TTC549 (cell line): ENCODE data around the gene PAQR7.

Experiments
- FAIRE-seq: peaks from 2 replicates; lab custom pipeline; 2012; peaks lifted over from hg19 to GRCh38; lab: Jason Lieb, UNC

PAQR7 gene

GRCh38 chr1:25875154-25875855 lies at the start of gene PAQR7:
PAQR7 (minus strand) TSS chr1:25875708; CDS start chr1:25863839, 11,869 bp downstream.
- no peak for FAIRE-seq

- FAIRE-seq, result no peak
Observed at GRCh38 chr1:25924454-25924853, 48.9 kb upstream of the PAQR7 start.

- no peak for FAIRE-seq
Observed at GRCh38 chr1:25922971-25923552, 47.6 kb upstream of the PAQR7 start.

GRCh38 chr1:25922056-25922970 lies 46.8 kb upstream of the PAQR7 start:
- FAIRE-seq, result no peak

DNA sequence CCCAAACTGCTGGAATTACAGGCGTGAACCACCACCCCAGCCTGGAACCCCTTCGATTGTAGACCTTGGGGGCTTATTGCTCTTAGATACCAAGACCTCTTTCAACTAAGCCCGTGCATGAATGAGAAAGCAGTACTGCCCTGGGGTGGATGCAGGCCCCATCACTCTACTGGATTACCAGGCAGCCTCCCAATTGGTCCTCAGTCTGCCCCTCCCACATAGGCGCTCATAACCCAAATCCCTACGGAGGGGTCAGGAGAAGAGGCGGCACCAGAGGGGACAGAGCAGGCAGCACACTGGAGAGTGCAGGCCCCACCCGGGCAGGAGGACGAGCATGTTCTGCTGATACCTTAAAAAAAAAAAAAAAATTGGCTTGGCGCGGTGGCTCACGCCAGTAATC lies 43.1 kb upstream of the PAQR7 start:
- FAIRE-seq, result no peak

GRCh38 chr1:25917996-25918395 lies 42.5 kb upstream of the PAQR7 start:
- FAIRE-seq, result no peak

DNA sequence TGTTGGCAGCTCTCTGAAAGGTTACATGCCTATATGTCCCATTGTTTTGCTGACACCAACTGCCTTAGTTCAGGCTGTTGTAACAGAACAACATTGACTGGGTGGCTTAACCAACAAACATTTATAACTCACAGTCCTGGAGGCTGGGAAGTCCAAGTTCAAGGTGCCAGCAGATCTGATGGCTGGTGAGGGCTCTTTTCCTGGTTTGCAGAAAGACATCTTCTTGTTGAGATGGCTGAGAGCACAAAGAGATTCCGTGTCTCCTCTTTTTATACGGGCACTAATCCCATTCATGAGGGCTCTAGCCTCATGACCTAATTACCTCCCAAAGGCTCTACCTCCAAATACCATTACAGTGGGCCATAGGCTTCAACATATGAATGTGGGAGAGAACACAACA lies 41.0 kb upstream of the PAQR7 start:
- FAIRE-seq, result no peak

DNA sequence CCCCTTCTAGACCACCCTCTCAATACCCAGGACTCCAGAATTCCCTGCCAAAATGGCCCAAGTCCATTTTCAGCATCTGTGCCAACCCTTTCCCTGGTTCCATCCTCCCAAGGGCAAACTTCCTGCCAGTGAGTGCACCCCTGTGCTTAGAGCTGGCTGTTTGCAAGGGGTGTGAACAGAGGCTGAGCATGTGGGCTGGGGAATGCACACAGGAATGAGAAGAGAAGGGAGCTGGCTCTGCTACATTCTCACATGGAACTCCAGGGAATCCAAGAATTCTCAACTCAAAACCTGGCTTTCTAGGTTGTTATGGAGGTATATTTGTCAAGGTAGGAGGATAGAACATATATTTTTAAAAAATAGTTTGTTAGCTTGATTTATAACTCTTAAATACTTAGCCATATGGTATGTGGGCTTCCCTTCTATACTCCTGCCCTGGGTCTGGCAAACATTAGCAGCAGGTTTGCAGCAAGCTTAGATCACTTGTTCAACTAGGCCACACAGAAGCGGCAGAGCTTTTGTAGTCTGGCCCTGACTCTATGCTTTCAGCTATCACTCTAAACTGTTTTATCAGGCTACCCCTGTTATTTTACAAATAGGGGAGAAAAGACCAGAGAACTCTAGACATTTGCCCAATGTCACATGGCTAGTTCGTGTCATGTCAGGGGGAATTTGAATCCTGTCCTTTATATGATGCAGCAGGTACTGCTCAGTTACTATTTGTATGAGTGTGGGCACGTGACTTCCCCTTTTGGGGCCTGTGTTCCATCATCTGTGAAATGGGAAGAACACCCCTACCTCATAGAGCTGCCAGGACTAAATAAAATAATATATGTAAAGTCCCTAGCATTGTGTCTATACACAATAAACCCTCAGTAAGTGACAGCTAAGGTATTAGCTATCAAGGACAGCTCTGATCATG lies 38.8 kb upstream of the PAQR7 start:
- no peak for FAIRE-seq

- no peak for FAIRE-seq
Observed at GRCh38 chr1:25913206-25913605, 37.7 kb upstream of the PAQR7 start.

- FAIRE-seq, result no peak
Observed at GRCh38 chr1:25912076-25912831, 36.7 kb upstream of the PAQR7 start.

- FAIRE-seq, result no peak
Observed at GRCh38 chr1:25911162-25911561, 35.7 kb upstream of the PAQR7 start.

GRCh38 chr1:25909040-25909439 lies 33.5 kb upstream of the PAQR7 start:
- FAIRE-seq, result no peak

- no peak for FAIRE-seq
Observed at GRCh38 chr1:25908161-25908560, 32.7 kb upstream of the PAQR7 start.

GRCh38 chr1:25907601-25908000 lies 32.1 kb upstream of the PAQR7 start:
- FAIRE-seq, result no peak

DNA sequence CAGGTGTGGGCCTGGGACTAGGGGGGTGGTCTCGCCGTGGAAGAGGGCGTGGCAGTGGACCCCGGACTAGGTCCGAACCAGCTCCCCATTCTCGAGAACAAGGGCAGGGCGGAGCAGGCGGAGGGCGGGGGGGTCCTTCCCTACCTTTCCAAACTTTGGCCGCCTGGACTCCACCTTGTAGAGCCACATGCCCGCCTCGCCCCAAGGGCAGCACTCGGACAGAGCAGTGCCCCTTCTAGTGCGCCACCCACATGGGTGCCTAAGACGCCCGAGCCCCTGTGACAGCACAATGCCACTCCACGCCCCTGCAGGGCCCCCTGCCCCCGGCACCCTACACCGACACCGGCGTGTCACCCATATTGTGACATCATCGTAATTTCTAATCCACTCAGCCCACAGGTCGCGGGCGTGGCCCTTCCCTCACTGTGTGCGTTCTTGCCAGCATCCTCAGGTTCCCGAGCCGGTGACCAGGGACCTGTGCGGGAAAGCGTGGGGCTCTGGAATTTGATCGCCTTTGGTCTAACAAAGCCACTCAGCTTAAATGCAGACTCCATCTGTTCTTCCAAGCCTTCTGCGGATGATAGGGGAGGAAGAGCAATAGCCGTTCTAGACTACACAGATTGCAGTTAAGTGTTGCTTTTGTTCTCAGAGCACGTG lies 31.3 kb upstream of the PAQR7 start:
- FAIRE-seq, result no peak

DNA sequence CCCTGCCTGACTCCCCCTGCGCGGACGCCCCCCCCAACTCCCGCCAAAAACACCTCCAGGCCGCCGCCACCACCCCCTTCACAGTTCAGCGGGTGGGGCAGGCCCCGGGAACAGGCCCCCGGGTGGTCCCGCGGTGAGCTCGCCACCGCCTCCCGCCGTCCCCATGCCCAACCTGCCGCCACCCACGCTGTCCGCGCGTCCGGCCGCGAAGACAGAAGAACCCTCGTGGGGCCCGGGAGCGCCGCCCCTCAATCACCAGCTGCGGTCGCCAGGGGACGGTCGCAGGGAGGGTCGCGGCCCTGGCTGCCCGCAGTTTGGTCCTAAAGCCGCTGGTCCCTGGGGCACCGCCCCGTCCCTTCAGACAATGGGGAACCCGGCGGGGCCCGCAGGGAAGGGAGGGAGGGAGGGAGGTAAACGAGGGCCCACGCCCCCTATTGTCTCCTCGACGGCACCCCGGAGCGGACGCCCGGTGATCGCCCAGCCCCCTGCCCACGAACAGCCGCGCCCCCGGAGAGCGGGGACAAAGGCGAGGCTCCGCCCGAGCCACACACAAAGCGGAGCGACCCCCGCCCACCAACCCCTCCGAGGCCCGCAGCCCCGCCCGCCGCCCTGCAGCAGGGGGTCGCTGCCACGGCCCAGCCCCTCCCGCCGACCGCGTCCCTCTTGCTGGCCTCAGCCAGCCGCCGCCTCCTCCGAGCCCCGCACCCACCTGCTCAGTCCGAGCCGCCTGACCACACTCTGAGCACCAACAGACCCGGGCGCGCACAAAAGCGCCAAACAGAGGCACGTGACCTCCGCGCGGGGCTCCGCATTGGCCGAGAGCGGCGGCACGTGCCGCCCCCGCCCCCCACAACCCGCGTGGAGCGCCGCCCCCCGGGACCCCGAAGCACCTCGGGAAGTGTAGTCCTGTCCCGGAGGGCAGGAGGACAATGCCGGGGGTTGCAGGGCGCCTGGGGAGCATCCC lies 30.5 kb upstream of the PAQR7 start, which contains the start of gene STMN1:
TSS of gene STMN1 (minus strand) at position 740 of the 964 bp plus-strand sequence. CDS start 1,743 bp downstream, outside the sequence.
- FAIRE-seq, result no peak

DNA sequence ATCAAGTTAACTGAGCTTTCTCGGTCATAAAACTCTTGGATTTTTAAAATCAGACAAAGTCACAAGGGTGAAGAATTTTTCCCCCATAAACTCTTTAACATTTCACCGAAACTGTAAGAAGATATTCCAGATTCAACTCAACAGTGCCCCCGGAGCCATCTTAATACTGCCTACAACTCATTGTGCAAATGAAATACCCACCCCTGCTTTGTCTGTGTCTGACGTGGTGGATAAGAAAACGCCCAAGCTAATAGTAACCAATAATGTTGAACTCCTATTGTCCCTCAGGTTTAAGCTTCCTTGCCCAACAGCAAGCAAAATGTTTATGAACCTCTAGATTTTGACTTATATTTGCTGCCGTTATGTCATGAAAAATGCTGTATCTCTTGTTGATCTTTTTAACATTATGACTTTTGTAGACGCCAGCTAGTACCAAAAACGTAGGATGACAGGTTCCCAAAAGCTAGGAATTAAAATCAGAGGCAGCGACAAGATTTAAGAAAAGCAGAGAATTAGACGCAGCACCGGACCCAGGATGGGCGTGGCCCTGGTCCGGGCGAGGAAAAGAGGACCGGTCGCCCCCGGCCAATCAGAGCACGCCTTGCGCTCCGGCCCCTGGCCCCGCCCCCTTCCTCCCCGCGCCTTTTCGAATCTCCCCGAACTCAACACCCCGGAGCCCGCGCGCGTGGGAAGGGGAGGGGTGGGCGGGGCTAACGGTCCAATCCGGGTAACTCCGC lies 29.6 kb upstream of the PAQR7 start:
- no peak for FAIRE-seq

DNA sequence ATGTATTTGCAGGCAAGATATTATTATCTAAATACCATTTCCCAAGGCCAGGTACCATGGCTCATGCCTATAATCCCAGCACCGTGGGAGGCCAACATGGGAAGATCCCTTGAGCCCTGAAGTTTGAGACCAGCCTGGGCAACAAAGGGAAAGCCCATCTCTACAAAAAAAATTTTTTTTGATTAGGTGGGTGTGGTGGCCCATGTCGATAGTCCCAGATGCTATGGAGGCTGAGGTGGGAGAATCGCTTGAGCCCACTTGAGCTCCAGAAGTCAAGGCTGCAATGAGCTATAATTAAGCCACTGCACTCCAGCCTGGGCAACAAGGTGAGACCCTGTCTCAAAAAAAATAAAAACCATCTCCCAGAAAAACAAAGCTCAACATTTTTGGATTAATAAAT lies 28.5 kb upstream of the PAQR7 start:
- no peak for FAIRE-seq

- no peak for FAIRE-seq
Observed at GRCh38 chr1:25902462-25902861, 27.0 kb upstream of the PAQR7 start.
